GM18951 (cell line): ENCODE data around the gene EVPLL.
"Not testable (repeated sequence)": the region's sequence is repeated elsewhere in the genome, so short reads cannot be mapped to it uniquely, and the experiment has no call there.

Experiments
- in situ Hi-C: fragments of 300-500 bp; cut with MboI; formaldehyde crosslinking; loops from one replicate; pipeline ENCODE4 v1.12.0; 2022; ENCODE audit warnings: low sequenced_read_pairs, mixed read lengths, inconsistent platforms; ENCODE audit not compliant: unreplicated experiment

EVPLL gene

GRCh38 chr17:18401872-18402590 lies 24.5 kb downstream of the EVPLL start:
- in situ Hi-C loops, result not testable (repeated sequence)

- in situ Hi-C loops, result not testable (repeated sequence)
Measured at GRCh38 chr17:18403166-18403565, 25.6 kb downstream of the EVPLL start.

- in situ Hi-C loops, result not testable (repeated sequence)
Measured at GRCh38 chr17:18403604-18404003, 26.0 kb downstream of the EVPLL start.

GRCh38 chr17:18408906-18409305 lies 31.3 kb downstream of the EVPLL start:
- in situ Hi-C loops, result not testable (repeated sequence)

- in situ Hi-C loops, result not testable (repeated sequence)
Measured at GRCh38 chr17:18409321-18409720, 31.7 kb downstream of the EVPLL start.

GRCh38 chr17:18410736-18411135 lies 33.2 kb downstream of the EVPLL start:
- in situ Hi-C loops, result not testable (repeated sequence)

GRCh38 chr17:18411377-18411864 lies 33.8 kb downstream of the EVPLL start:
- in situ Hi-C loops, result not testable (repeated sequence)

GRCh38 chr17:18412001-18412538 lies 34.5 kb downstream of the EVPLL start:
- in situ Hi-C loops, result not testable (repeated sequence)

- in situ Hi-C loops, result not testable (repeated sequence)
Measured at GRCh38 chr17:18421521-18421920, 43.9 kb downstream of the EVPLL start.

- in situ Hi-C loops, result not testable (repeated sequence)
Measured at GRCh38 chr17:18422464-18422863, 44.9 kb downstream of the EVPLL start.

- in situ Hi-C loops, result not testable (repeated sequence)
Measured at GRCh38 chr17:18423015-18423414, 45.4 kb downstream of the EVPLL start.

GRCh38 chr17:18425593-18425992 lies 48.0 kb downstream of the EVPLL start:
- in situ Hi-C loops, result loop anchor here (25.0 kb wide), 1 partner anchor 1588 kb away; no protein-coding TSS in a partner anchor

- in situ Hi-C loops, result loop anchor here (25.0 kb wide), 1 partner anchor 1589 kb away; no protein-coding TSS in a partner anchor
Measured at GRCh38 chr17:18426639-18427038, 49.1 kb downstream of the EVPLL start.

- in situ Hi-C loops, result loop anchor here (25.0 kb wide), 1 partner anchor 1595 kb away; no protein-coding TSS in a partner anchor
Measured at GRCh38 chr17:18432206-18432605, 54.6 kb downstream of the EVPLL start.
